Activated T-helper 2 cell treated with anti-CD3 and anti-CD28 coated beads, Interferon-gamma antibody, Interleukin-2, Interleukin-4, amounts not matched to agents 10 μg/mL and 5 μg/mL and 100 μg/mL, durations not matched to agents 14 hours and 24 hours and 36 hours (primary cell): ENCODE results near the gene LPGAT1. TPM values are rescaled to one million over a fixed set of nuclear protein-coding genes. Genes with fewer than 3 reads are reported as not detected.

Experiments used
- DNase-seq: peaks from one replicate; pipeline ENCODE4 v3.0.0; 2021; ENCODE audit warnings: low spot score
- H3K27ac Mint-ChIP-seq: one replicate; pipeline ENCODE4 v1.8.0; 2021; ENCODE audit warnings: mixed read lengths
- H3K27me3 Mint-ChIP-seq: one replicate; pipeline ENCODE4 v1.8.0; 2021; ENCODE audit warnings: low read depth, mixed read lengths
- H3K36me3 Mint-ChIP-seq: one replicate; pipeline ENCODE4 v1.8.0; 2021; ENCODE audit warnings: low read depth, mixed read lengths
- H3K4me1 Mint-ChIP-seq: one replicate; pipeline ENCODE4 v1.8.0; 2021; ENCODE audit warnings: low read depth, mixed read lengths
- H3K4me3 Mint-ChIP-seq: one replicate; pipeline ENCODE4 v1.8.0; 2021; ENCODE audit warnings: low read depth, mild to moderate bottlenecking, moderate library complexity, mixed read lengths
- H3K9me3 Mint-ChIP-seq: one replicate; pipeline ENCODE4 v1.8.0; 2021; ENCODE audit warnings: mixed read lengths
- intact Hi-C: fragments of 100-400 bp; cut with micrococcal nuclease; formaldehyde crosslinking; loops from one replicate; pipeline ENCODE4 v1.15.1; 2023
- total RNA-seq: library from RNA; stranded (reverse); gene quantifications from 2 replicates; pipeline ENCODE4 v1.2.3, GENCODE V29; 2022

The LPGAT1 gene
- total RNA-seq, 1 donor from 2014 or later = 27.8 TPM

- Mint-ChIP-seq H3K4me1 (no peaks in the 10 kb centered on the region), H3K27me3 (no peaks in the 10 kb centered on the region), H3K36me3 (peaks cover 8% of the 10 kb centered on the region), H3K4me3 (no peak overlapping the region), H3K27ac (no peak overlapping the region), H3K9me3 (no peaks in the 10 kb centered on the region)
- DNase-seq = no peak
- intact Hi-C loops = no loop called here
Observed at GRCh38 chr1:211783266-211783665, 47.3 kb downstream of the LPGAT1 start.

GRCh38 chr1:211781260-211781659 is 49.3 kb downstream of the LPGAT1 start:
- intact Hi-C loops = no loop called here
- Mint-ChIP-seq H3K4me1 (no peaks in the 10 kb centered on the region), H3K9me3 (no peaks in the 10 kb centered on the region), H3K4me3 (no peak overlapping the region), H3K27me3 (no peaks in the 10 kb centered on the region), H3K27ac (no peak overlapping the region), H3K36me3 (peaks cover 16% of the 10 kb centered on the region)
- no peak for DNase-seq

- intact Hi-C loops = no loop called here
- no peak for DNase-seq
- no peaks in the 10 kb centered on the region for H3K9me3 Mint-ChIP-seq
- H3K4me3 Mint-ChIP-seq = no peak overlapping the region
- H3K4me1 Mint-ChIP-seq = no peaks in the 10 kb centered on the region
- no peak overlapping the region for H3K27ac Mint-ChIP-seq
- H3K27me3 Mint-ChIP-seq = no peaks in the 10 kb centered on the region
- peaks cover 10% of the 10 kb centered on the region for H3K36me3 Mint-ChIP-seq
Observed at GRCh38 chr1:211775170-211775569, 55.4 kb downstream of the LPGAT1 start.

- no peak for DNase-seq
- Mint-ChIP-seq H3K9me3 (no peaks in the 10 kb centered on the region), H3K4me3 (no peak overlapping the region), H3K4me1 (no peaks in the 10 kb centered on the region), H3K27me3 (no peaks in the 10 kb centered on the region), H3K27ac (no peak overlapping the region), H3K36me3 (peaks cover 19% of the 10 kb centered on the region)
- intact Hi-C loops = no loop called here
Observed at GRCh38 chr1:211764701-211765100, 65.9 kb downstream of the LPGAT1 start.

GRCh38 chr1:211762206-211762605 is 68.4 kb downstream of the LPGAT1 start:
- intact Hi-C loops = no loop called here
- H3K36me3 Mint-ChIP-seq = peaks cover 25% of the 10 kb centered on the region
- H3K27ac Mint-ChIP-seq = no peak overlapping the region
- H3K4me3 Mint-ChIP-seq = no peak overlapping the region
- H3K9me3 Mint-ChIP-seq = peaks cover 4% of the 10 kb centered on the region
- H3K27me3 Mint-ChIP-seq = no peaks in the 10 kb centered on the region
- H3K4me1 Mint-ChIP-seq = no peaks in the 10 kb centered on the region
- no peak for DNase-seq

GRCh38 chr1:211761400-211761799 is 69.2 kb downstream of the LPGAT1 start:
- H3K9me3 Mint-ChIP-seq = peaks cover 4% of the 10 kb centered on the region
- H3K36me3 Mint-ChIP-seq = peaks cover 21% of the 10 kb centered on the region
- no peaks in the 10 kb centered on the region for H3K27me3 Mint-ChIP-seq
- H3K4me1 Mint-ChIP-seq = no peaks in the 10 kb centered on the region
- DNase-seq = no peak
- no peak overlapping the region for H3K27ac Mint-ChIP-seq
- H3K4me3 Mint-ChIP-seq = no peak overlapping the region
- intact Hi-C loops = no loop called here

GRCh38 chr1:211756471-211757020 is 74.0 kb downstream of the LPGAT1 start:
- no peak overlapping the region for H3K27ac Mint-ChIP-seq
- H3K4me1 Mint-ChIP-seq = no peaks in the 10 kb centered on the region
- intact Hi-C loops = no loop called here
- no peak for DNase-seq
- no peaks in the 10 kb centered on the region for H3K27me3 Mint-ChIP-seq
- no peak overlapping the region for H3K4me3 Mint-ChIP-seq
- peaks cover 13% of the 10 kb centered on the region for H3K36me3 Mint-ChIP-seq
- H3K9me3 Mint-ChIP-seq = peaks cover 4% of the 10 kb centered on the region

- Mint-ChIP-seq H3K4me1 (peaks cover 2% of the 10 kb centered on the region), H3K4me3 (no peak overlapping the region), H3K36me3 (peaks cover 20% of the 10 kb centered on the region), H3K9me3 (peaks cover 4% of the 10 kb centered on the region), H3K27me3 (no peaks in the 10 kb centered on the region), H3K27ac (no peak overlapping the region)
- intact Hi-C loops = no loop called here
- DNase-seq = no peak
Observed at GRCh38 chr1:211753649-211754251, 76.8 kb downstream of the LPGAT1 start.

GRCh38 chr1:211752951-211753486 is 77.5 kb downstream of the LPGAT1 start:
- no peak overlapping the region for H3K27ac Mint-ChIP-seq
- no peak for DNase-seq
- H3K4me3 Mint-ChIP-seq = no peak overlapping the region
- H3K27me3 Mint-ChIP-seq = no peaks in the 10 kb centered on the region
- peaks cover 2% of the 10 kb centered on the region for H3K4me1 Mint-ChIP-seq
- peaks cover 22% of the 10 kb centered on the region for H3K36me3 Mint-ChIP-seq
- intact Hi-C loops = no loop called here
- peaks cover 3% of the 10 kb centered on the region for H3K9me3 Mint-ChIP-seq

GRCh38 chr1:211752317-211752716 is 78.2 kb downstream of the LPGAT1 start:
- Mint-ChIP-seq H3K27ac (no peak overlapping the region), H3K4me3 (no peak overlapping the region), H3K27me3 (no peaks in the 10 kb centered on the region), H3K36me3 (peaks cover 21% of the 10 kb centered on the region), H3K9me3 (no peaks in the 10 kb centered on the region), H3K4me1 (peaks cover 2% of the 10 kb centered on the region)
- DNase-seq = no peak
- intact Hi-C loops = no loop called here

- no peak for DNase-seq
- Mint-ChIP-seq H3K4me1 (peaks cover 2% of the 10 kb centered on the region), H3K36me3 (peaks cover 24% of the 10 kb centered on the region), H3K4me3 (no peak overlapping the region), H3K27me3 (no peaks in the 10 kb centered on the region), H3K9me3 (no peaks in the 10 kb centered on the region), H3K27ac (no peak overlapping the region)
- intact Hi-C loops = no loop called here
Observed at GRCh38 chr1:211751438-211751837, 79.1 kb downstream of the LPGAT1 start.

GRCh38 chr1:211750599-211750998 is 80.0 kb downstream of the LPGAT1 start:
- no peak overlapping the region for H3K4me3 Mint-ChIP-seq
- no peak overlapping the region for H3K27ac Mint-ChIP-seq
- H3K9me3 Mint-ChIP-seq = no peaks in the 10 kb centered on the region
- H3K36me3 Mint-ChIP-seq = peaks cover 30% of the 10 kb centered on the region
- H3K4me1 Mint-ChIP-seq = peaks cover 2% of the 10 kb centered on the region
- intact Hi-C loops = no loop called here
- DNase-seq = no peak
- no peaks in the 10 kb centered on the region for H3K27me3 Mint-ChIP-seq

GRCh38 chr1:211749251-211749650 is 81.3 kb downstream of the LPGAT1 start:
- intact Hi-C loops = no loop called here
- peaks cover 31% of the 10 kb centered on the region for H3K36me3 Mint-ChIP-seq
- no peaks in the 10 kb centered on the region for H3K27me3 Mint-ChIP-seq
- H3K9me3 Mint-ChIP-seq = no peaks in the 10 kb centered on the region
- peaks cover 2% of the 10 kb centered on the region for H3K4me1 Mint-ChIP-seq
- no peak for DNase-seq
- no peak overlapping the region for H3K4me3 Mint-ChIP-seq
- no peak overlapping the region for H3K27ac Mint-ChIP-seq
